IPS-15b (cell line): ENCODE data around the gene RELN.

ENCODE experiments used
- H3K27me3 ChIP-seq: one replicate; pipeline ENCODE4 v1.6.1; 2013; ENCODE audit warnings: low read length; ENCODE audit not compliant: control insufficient read depth, insufficient read depth
- H3K36me3 ChIP-seq: one replicate; pipeline ENCODE4 v1.6.1; 2013; ENCODE audit warnings: low read length; ENCODE audit not compliant: control insufficient read depth, insufficient read depth
- H3K4me1 ChIP-seq: one replicate; pipeline ENCODE4 v1.6.1; 2013; ENCODE audit warnings: mild to moderate bottlenecking, low read length; ENCODE audit not compliant: control insufficient read depth, insufficient read depth
- H3K4me3 ChIP-seq: one replicate; pipeline ENCODE4 v1.5.1; 2013; ENCODE audit warnings: low read depth, low read length
- H3K9ac ChIP-seq: one replicate; pipeline ENCODE4 v1.6.1; 2013; ENCODE audit warnings: low read depth, mild to moderate bottlenecking, low read length
- H3K9me3 ChIP-seq: one replicate; pipeline ENCODE4 v1.6.1; 2013; ENCODE audit warnings: mild to moderate bottlenecking, low read length; ENCODE audit not compliant: control insufficient read depth, insufficient read depth

RELN gene

DNA sequence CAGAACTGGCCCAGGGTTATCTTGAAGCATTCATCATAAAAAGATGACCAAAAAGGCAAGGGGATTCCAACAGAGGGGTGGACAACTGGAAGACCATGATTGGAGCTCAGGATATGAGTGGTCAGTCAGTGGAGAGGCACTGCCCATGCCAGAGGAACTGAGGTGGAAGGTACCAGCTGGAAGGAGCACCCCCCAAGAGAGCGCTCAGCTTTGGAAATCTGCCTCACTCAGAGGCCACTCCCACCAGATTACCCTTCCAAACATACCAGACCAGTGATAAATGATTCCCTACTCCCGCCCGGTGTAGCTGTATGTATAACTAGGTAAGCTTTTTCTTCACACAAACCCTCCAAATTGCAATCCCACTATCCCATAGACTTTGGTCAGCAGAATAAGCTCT lies 286.5 kb downstream of the RELN start:
- Histone ChIP-seq H3K9me3 (no peaks in the 10 kb centered on the region), H3K4me3 (no peak overlapping the region), H3K9ac (no peak overlapping the region), H3K27me3 (no peaks in the 10 kb centered on the region), H3K4me1 (no peaks in the 10 kb centered on the region), H3K36me3 (no peaks in the 10 kb centered on the region)

DNA sequence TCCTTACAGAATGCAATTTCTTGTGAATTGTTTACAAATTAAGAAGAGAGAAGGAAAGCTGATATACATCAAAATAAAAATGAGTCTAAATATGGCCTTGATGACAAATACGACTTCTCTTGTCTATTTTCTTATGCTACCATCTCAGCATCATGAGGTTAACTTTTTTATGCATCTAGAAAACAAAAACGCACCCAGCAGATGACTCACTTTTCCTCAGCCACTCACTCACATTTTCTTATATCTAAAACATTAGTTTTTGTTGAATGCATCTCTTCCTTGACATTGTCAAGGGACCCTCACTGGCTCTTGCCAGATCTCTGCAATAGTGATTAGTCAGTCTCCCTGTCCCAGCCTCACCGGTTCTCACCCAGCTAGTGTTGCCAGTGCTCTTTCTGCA lies 287.0 kb downstream of the RELN start:
- Histone ChIP-seq H3K9me3 (no peaks in the 10 kb centered on the region), H3K27me3 (no peaks in the 10 kb centered on the region), H3K36me3 (no peaks in the 10 kb centered on the region), H3K4me3 (no peak overlapping the region), H3K4me1 (no peaks in the 10 kb centered on the region), H3K9ac (no peak overlapping the region)

GRCh38 chr7:103699032-103699431 lies 290.4 kb downstream of the RELN start:
- Histone ChIP-seq H3K9me3 (no peaks in the 10 kb centered on the region), H3K9ac (no peak overlapping the region), H3K4me3 (no peak overlapping the region), H3K4me1 (no peaks in the 10 kb centered on the region), H3K27me3 (no peaks in the 10 kb centered on the region), H3K36me3 (no peaks in the 10 kb centered on the region)

DNA sequence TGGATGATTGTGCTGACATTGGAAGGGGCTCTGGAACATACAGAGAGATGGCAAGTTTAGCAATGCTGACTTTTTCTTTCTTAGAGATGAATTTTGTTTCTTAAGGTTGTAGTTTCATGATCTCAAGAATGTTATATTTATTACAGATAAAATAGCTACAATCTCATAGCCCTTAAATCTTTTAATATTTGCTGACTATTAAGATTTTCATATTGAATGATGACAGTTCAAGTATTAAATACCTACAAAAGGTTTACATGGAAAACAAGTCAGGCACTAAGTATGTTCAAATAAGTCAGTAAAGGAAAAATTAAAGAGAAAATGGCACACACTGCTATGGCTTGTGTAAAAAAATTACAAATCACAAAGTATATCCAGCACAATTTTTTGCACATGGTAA lies 291.4 kb downstream of the RELN start:
- Histone ChIP-seq H3K36me3 (no peaks in the 10 kb centered on the region), H3K4me3 (no peak overlapping the region), H3K9me3 (no peaks in the 10 kb centered on the region), H3K27me3 (no peaks in the 10 kb centered on the region), H3K9ac (no peak overlapping the region), H3K4me1 (no peaks in the 10 kb centered on the region)

- H3K9ac ChIP-seq, result no peak overlapping the region
- H3K4me3 ChIP-seq, result no peak overlapping the region
- no peaks in the 10 kb centered on the region for H3K27me3 ChIP-seq
- no peaks in the 10 kb centered on the region for H3K36me3 ChIP-seq
- H3K9me3 ChIP-seq, result no peaks in the 10 kb centered on the region
- no peaks in the 10 kb centered on the region for H3K4me1 ChIP-seq
These were observed 293.9 kb downstream of the RELN start for GRCh38 chr7:103695521-103695920.

GRCh38 chr7:103694304-103694703 lies 295.2 kb downstream of the RELN start:
- no peak overlapping the region for H3K9ac ChIP-seq
- no peaks in the 10 kb centered on the region for H3K36me3 ChIP-seq
- no peaks in the 10 kb centered on the region for H3K27me3 ChIP-seq
- H3K4me1 ChIP-seq, result no peaks in the 10 kb centered on the region
- no peak overlapping the region for H3K4me3 ChIP-seq
- H3K9me3 ChIP-seq, result no peaks in the 10 kb centered on the region

DNA sequence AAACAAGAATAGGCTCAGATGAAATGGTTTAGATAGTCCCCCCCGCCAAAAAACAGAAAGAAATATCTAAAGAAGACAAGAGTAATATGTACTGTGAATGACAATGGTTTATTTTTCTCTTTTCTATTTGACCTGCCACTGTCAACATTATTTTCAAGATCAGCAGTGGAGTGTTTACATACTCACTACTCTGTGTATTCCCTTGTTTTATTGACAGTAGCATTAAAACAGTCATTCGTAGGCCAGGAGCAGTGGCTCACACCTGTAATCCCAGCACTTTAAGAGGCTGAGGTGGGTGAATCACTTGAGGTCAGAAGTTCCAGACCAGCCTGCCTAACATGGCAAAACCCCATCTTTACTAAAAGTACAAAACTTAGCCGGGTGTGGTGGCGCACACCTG lies 298.2 kb downstream of the RELN start:
- Histone ChIP-seq H3K9me3 (no peaks in the 10 kb centered on the region), H3K36me3 (no peaks in the 10 kb centered on the region), H3K4me1 (no peaks in the 10 kb centered on the region), H3K27me3 (no peaks in the 10 kb centered on the region), H3K9ac (no peak overlapping the region), H3K4me3 (no peak overlapping the region)

- Histone ChIP-seq H3K9ac (no peak overlapping the region), H3K36me3 (no peaks in the 10 kb centered on the region), H3K4me1 (no peaks in the 10 kb centered on the region), H3K9me3 (no peaks in the 10 kb centered on the region), H3K4me3 (no peak overlapping the region), H3K27me3 (no peaks in the 10 kb centered on the region)
These were observed 299.1 kb downstream of the RELN start for GRCh38 chr7:103690242-103690974.

- no peak overlapping the region for H3K4me3 ChIP-seq
- no peaks in the 10 kb centered on the region for H3K4me1 ChIP-seq
- H3K9ac ChIP-seq, result no peak overlapping the region
- no peaks in the 10 kb centered on the region for H3K36me3 ChIP-seq
- no peaks in the 10 kb centered on the region for H3K27me3 ChIP-seq
- H3K9me3 ChIP-seq, result no peaks in the 10 kb centered on the region
These were observed 300.2 kb downstream of the RELN start for GRCh38 chr7:103689255-103689654.

DNA sequence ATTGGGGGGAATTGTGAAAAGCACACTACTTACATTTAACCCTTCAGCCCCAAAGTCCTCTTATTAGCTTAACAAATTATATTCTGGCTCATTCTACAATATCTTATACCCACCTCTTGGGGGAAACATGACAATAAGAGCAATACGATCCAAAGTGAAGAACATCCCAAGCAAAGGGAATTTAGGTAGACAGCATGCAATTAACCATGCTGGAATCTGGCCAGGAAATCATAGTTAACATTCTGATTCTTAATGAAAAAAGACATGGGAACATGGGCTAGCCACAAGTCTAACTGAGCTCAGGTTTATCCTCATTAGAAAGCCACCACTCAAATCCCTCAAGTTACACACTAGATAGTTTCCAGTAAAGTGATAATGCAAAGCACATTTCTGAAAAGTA lies 301.5 kb downstream of the RELN start:
- Histone ChIP-seq H3K9ac (no peak overlapping the region), H3K27me3 (no peaks in the 10 kb centered on the region), H3K36me3 (no peaks in the 10 kb centered on the region), H3K9me3 (no peaks in the 10 kb centered on the region), H3K4me1 (no peaks in the 10 kb centered on the region), H3K4me3 (no peak overlapping the region)

DNA sequence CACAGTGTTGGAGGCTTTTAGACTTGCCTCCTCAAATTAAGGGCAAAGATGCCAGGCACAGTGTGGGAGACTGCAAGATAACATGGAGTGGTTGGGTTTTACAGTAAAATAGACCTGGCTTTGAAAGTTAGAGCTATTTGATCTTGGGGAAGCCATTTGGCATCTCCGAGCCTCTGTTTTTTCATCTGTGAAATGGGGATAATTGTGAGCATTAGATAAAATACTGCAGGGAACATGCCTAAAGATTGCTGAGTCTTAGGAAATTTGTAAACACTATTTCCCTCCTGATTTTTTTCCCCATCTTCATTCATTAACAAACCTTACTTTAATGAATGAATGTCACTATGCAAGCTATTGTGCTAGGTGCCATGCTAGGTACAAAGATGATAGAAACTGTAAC lies 302.2 kb downstream of the RELN start:
- H3K4me1 ChIP-seq, result no peaks in the 10 kb centered on the region
- H3K36me3 ChIP-seq, result no peaks in the 10 kb centered on the region
- H3K4me3 ChIP-seq, result no peak overlapping the region
- no peaks in the 10 kb centered on the region for H3K27me3 ChIP-seq
- H3K9ac ChIP-seq, result no peak overlapping the region
- H3K9me3 ChIP-seq, result no peaks in the 10 kb centered on the region

GRCh38 chr7:103686763-103687162 lies 302.7 kb downstream of the RELN start:
- Histone ChIP-seq H3K9me3 (no peaks in the 10 kb centered on the region), H3K27me3 (no peaks in the 10 kb centered on the region), H3K9ac (no peak overlapping the region)

More at GRCh38 chr7:103686763-103687162, 302.7 kb downstream of the RELN start:
- Histone ChIP-seq H3K4me3 (no peak overlapping the region), H3K4me1 (no peaks in the 10 kb centered on the region), H3K36me3 (no peaks in the 10 kb centered on the region)
